ENCODE data around the gene SPATA46. TPM values are rescaled to one million over a fixed set of nuclear protein-coding genes. Genes with fewer than 3 reads are reported as not detected.
"Not testable (repeated sequence)": the region's sequence is repeated elsewhere in the genome, so short reads cannot be mapped to it uniquely, and the experiment has no call there.

The SPATA46 gene
- total and polyA plus RNA-seq, 9 of the 15 experiments (the other 6 are each of a cell fraction or from before 2014, with no cell fraction given) = 0.04 to 0.11 TPM; not detected in 7

DNA sequence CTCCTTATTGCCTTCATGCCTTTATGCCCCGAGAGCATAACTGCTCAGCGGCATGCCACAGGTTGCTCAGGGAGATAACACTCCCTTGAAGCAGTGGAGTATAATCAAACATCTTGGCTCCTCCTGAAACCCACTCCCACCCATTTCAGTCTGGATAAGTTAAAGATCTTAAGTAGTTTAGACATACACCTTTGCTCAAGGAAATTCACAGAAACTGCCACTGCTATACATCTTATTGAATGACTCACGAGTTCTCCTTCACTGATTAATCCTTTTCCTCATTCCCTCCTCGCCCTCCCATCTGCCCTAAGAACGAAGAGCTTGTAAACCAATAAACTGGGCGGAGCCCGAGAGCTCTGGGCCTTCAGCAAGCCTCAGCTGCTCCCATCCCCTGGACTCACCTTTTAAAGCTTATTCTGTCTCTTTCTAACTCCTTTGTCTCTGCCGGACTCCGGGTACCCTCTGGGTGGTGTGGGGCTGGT lies 42.8 kb upstream of the SPATA46 start:
- H3K9me1 ChIP-seq (ENCODE audit: control insufficient read depth, insufficient read depth, low read length); FAIRE-seq; H3K9me3 ChIP-seq (replicated peaks; ENCODE audit: control insufficient read depth, insufficient read depth, low read depth, low read length); H4K20me1 ChIP-seq (replicated peaks; ENCODE audit: control insufficient read depth, insufficient read depth, low read length); H3K9ac ChIP-seq (ENCODE audit: insufficient read depth in 1 of 2, low read depth in 2 of 2, low read length in 2 of 2); H3K4me2 ChIP-seq (ENCODE audit: insufficient read depth, low read length); H3K79me2 ChIP-seq (ENCODE audit: control insufficient read depth, insufficient read depth, low read length); H3K36me3 ChIP-seq (ENCODE audit: control insufficient read depth, insufficient read depth, low read length); BruUV-seq (replicated peaks); H3K4me3 ChIP-seq; in situ Hi-C loops (cut with MboI); H3K27me3 ChIP-seq (ENCODE audit: control insufficient read depth in 2 of 2, insufficient read depth in 2 of 2, low read length in 2 of 2); CTCF ChIA-PET (ENCODE audit: low intra/inter-chr PET ratio): not testable (repeated sequence)
- POLR2A ChIA-PET = interaction anchor here (0.6 to 1.0 kb wide), 4 partner anchors 10 to 97 kb away, joined by 3 to 4 read pairs (median 3); no protein-coding TSS in a partner anchor
- intact Hi-C loops (cut with micrococcal nuclease) = loop anchor here (1.0 kb wide), 1 partner anchor 22 kb away; no protein-coding TSS in a partner anchor
- 5% methylated on average over 9 of the region's 9 CpGs for WGBS (ENCODE audit: insufficient coverage, low coverage, missing lambda C conversion rate)
- ATAC-seq (peak; percentile 60), DNase-seq (ENCODE audit: extremely low read depth in 1 of 4, low spot score in 3 of 4) (peak in 3 of 4 experiments; percentile 34 to 85 (median 53))
- Histone ChIP-seq H3K4me1 (replicated peaks in 1 of 2; ENCODE audit: control insufficient read depth in 2 of 2, insufficient read depth in 2 of 2, low read length in 2 of 2) (peaks cover 23 to 57% of the 10 kb centered on the region in 2 experiments), H2AFZ (ENCODE audit: low read depth, low read length) (peak overlapping the region; percentile 6; the same call in 1 of the 2 replicates), H3K27ac (ENCODE audit: extremely low read depth, low read depth, low read length) (peak overlapping the region; percentile 33; the same call in 1 of the 3 replicates)
- TF ChIP-seq MTA2 (IDR thresholded peaks at IDR 0.05; ENCODE audit: low read depth) (peak; percentile 21; the same call in 1 of the 2 replicates), HDAC2 (IDR thresholded peaks at IDR 0.05) (peak; percentile 74), SMARCC2 (IDR thresholded peaks at IDR 0.05; ENCODE audit: low read depth) (0 out of 2 replicates have a peak, but pooled peaks have one; percentile 46), NFE2 (IDR thresholded peaks at IDR 0.05; ENCODE audit: low read depth) (0 out of 2 replicates have a peak, but pooled peaks have one; percentile 2), TAL1 (IDR thresholded peaks at IDR 0.05) (peak; percentile 55), DPF2 (IDR thresholded peaks at IDR 0.05) (peak; percentile 79), KDM1A (IDR thresholded peaks at IDR 0.05) (peak; percentile 42 to 55; a peak in 2 of 4 replicates), NRF1 (conservative IDR thresholded peaks at IDR 0.05 in 1 of 2, IDR thresholded peaks at IDR 0.05 in 1 of 2) (0 out of 4 replicates have a peak, but pooled peaks of 1 of the 2 experiments have one; percentile 7), HDAC1 (IDR thresholded peaks at IDR 0.05) (peak in 1 of 2 experiments; percentile 60; a peak in 2 of 4 replicates), CBFA2T2 (conservative IDR thresholded peaks at IDR 0.05) (peak; percentile 70), ZEB2 (IDR thresholded peaks at IDR 0.05) (peak; percentile 81; the same call in 1 of the 2 replicates), MTA3 (IDR thresholded peaks at IDR 0.05; ENCODE audit: borderline replicate concordance) (peak; percentile 63; the same call in 1 of the 2 replicates), SMARCB1 (IDR thresholded peaks at IDR 0.05; ENCODE audit: insufficient read length, low read depth) (peak; percentile 55), ARID1B (IDR thresholded peaks at IDR 0.05) (peak; percentile 85), CBFA2T3 (IDR thresholded peaks at IDR 0.05) (peak; percentile 81), SMARCA4 (IDR thresholded peaks at IDR 0.05) (peak; percentile 74; the same call in 1 of the 2 replicates), L3MBTL2 (IDR thresholded peaks at IDR 0.05) (peak; percentile 16; the same call in 1 of the 2 replicates), SMAD4 (CRISPR knock-in tag; conservative IDR thresholded peaks at IDR 0.05) (peak; percentile 61; the same call in 1 of the 2 replicates), SMARCE1 (IDR thresholded peaks at IDR 0.05) (peak; percentile 65; the same call in 1 of the 2 replicates), MEIS2 (IDR thresholded peaks at IDR 0.05; ENCODE audit: partially characterized antibody) (peak; percentile 25), TRIM24 (IDR thresholded peaks at IDR 0.05) (peak in 1 of 2 experiments; percentile 16; a peak in 1 of 4 replicates), JUND (IDR thresholded peaks at IDR 0.05; ENCODE audit: borderline replicate concordance, low read depth, low read length) (peak; percentile 7; the same call in 1 of the 2 replicates), JUND (tag; IDR thresholded peaks at IDR 0.05; ENCODE audit: borderline replicate concordance, low read depth, low read length) (peak; percentile 43; the same call in 1 of the 3 replicates), MTA1 (IDR thresholded peaks at IDR 0.05; ENCODE audit: borderline replicate concordance) (0 out of 2 replicates have a peak, but pooled peaks have one; percentile 48), TCF3 (CRISPR knock-in tag; IDR thresholded peaks at IDR 0.05) (peak; percentile 65)
- TF ChIP-seq, protein P1, sequence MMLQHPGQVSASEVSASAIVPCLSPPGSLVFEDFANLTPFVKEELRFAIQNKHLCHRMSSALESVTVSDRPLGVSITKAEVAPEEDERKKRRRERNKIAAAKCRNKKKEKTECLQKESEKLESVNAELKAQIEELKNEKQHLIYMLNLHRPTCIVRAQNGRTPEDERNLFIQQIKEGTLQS (IDR thresholded peaks at IDR 0.05) = peak; percentile 43
- TF ChIP-seq, protein P1 (CRISPR knock-in tag; conservative IDR thresholded peaks at IDR 0.05) = not testable (repeated sequence)
